ENCODE data around the gene ESYT1. TPM values are rescaled to one million over a fixed set of nuclear protein-coding genes. Genes with fewer than 3 reads are reported as not detected.

Gene ESYT1
- total RNA-seq, 2 donors from 2014 or later = 97.0 to 118 TPM

DNA sequence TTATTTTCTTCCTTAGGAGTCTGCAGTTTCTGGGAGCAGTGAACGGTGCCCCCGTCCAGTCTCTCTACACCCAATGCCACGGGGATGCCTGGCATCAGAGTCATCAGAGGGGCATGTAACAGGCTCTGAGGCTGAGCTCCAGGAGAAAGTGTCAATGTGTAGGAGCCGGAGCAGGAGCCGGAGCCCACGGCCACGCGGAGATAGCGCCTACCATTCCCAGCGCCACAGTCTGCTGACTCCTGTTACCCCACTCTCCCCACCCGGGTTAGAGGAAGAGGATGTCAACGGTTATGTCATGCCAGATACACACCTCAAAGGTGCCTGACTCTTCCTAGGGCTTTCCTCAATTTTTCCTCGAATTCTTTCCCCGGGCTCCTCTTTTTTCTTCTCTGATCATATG, 27.0 kb upstream of the ESYT1 start:
- no peaks in the 10 kb centered on the region for H3K9me3 ChIP-seq (ENCODE audit: control insufficient read depth, low read length)
- no peaks in the 10 kb centered on the region for H3K27me3 Mint-ChIP-seq (ENCODE audit: insufficient read depth)
- no peak overlapping the region for H3K4me3 ChIP-seq (ENCODE audit: low read length)
- peaks cover 52% of the 10 kb centered on the region for H3K36me3 Mint-ChIP-seq (ENCODE audit: low read depth)
- no peak overlapping the region for H3K4me3 Mint-ChIP-seq
- no peaks in the 10 kb centered on the region for H3K27me3 ChIP-seq (ENCODE audit: control insufficient read depth, insufficient read depth, low read length, poor library complexity, severe bottlenecking)
- H3K9me3 Mint-ChIP-seq = no peaks in the 10 kb centered on the region
- H3K27ac Mint-ChIP-seq = no peak overlapping the region
- DNase-seq = no peak
- H3K27ac ChIP-seq (ENCODE audit: low read depth, low read length) = no peak overlapping the region
- TF ChIP-seq, protein P1, sequence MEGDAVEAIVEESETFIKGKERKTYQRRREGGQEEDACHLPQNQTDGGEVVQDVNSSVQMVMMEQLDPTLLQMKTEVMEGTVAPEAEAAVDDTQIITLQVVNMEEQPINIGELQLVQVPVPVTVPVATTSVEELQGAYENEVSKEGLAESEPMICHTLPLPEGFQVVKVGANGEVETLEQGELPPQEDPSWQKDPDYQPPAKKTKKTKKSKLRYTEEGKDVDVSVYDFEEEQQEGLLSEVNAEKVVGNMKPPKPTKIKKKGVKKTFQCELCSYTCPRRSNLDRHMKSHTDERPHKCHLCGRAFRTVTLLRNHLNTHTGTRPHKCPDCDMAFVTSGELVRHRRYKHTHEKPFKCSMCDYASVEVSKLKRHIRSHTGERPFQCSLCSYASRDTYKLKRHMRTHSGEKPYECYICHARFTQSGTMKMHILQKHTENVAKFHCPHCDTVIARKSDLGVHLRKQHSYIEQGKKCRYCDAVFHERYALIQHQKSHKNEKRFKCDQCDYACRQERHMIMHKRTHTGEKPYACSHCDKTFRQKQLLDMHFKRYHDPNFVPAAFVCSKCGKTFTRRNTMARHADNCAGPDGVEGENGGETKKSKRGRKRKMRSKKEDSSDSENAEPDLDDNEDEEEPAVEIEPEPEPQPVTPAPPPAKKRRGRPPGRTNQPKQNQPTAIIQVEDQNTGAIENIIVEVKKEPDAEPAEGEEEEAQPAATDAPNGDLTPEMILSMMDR (conservative IDR thresholded peaks at IDR 0.05) = no peak
- no peaks in the 10 kb centered on the region for H3K4me1 ChIP-seq (ENCODE audit: control insufficient read depth, insufficient read depth, low read length)
- H3K4me1 Mint-ChIP-seq = peaks cover 12% of the 10 kb centered on the region
- WGBS, 2 experiments (ENCODE audit: insufficient coverage in 1 of 2, insufficient read length in 1 of 2) = 93 to 95% methylated on average over 10 to 14 of the region's 14 CpGs
- peaks cover 17% of the 10 kb centered on the region for H3K36me3 ChIP-seq (ENCODE audit: control insufficient read depth, insufficient read depth, low read length)
- H3K9ac ChIP-seq (ENCODE audit: extremely low read depth, low read length, poor library complexity, severe bottlenecking) = no peak overlapping the region

DNA sequence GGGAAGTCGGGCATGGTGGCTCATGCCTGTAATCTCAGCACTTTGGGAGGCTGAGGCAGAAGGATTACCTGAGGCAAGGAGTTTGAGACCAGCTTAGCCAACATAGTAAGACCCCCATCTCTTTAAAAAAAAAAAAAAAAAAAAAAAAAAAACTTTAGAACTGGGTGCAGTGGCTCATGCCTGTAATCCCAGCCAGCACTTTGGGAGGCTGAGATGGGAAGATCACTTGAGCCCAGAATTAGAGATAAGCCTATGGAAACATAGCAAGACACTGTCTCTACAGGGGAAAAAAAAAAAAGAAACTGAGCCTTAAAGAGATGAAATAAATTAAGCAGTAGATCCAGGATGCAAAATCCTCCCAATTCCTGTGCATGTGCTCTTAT, 25.4 kb upstream of the ESYT1 start:
- TF ChIP-seq, protein P1 (conservative IDR thresholded peaks at IDR 0.05) = no peak
- Mint-ChIP-seq H3K4me3 (peak overlapping the region; percentile 99), H3K36me3 (ENCODE audit: low read depth) (peaks cover 52% of the 10 kb centered on the region), H3K9me3 (no peaks in the 10 kb centered on the region), H3K27me3 (ENCODE audit: insufficient read depth) (no peaks in the 10 kb centered on the region), H3K27ac (no peak overlapping the region), H3K4me1 (peaks cover 22% of the 10 kb centered on the region)
- no peaks in the 10 kb centered on the region for H3K9me3 ChIP-seq (ENCODE audit: control insufficient read depth, low read length)
- 100% methylated on average over 1 of the region's 1 CpG; no CpG with 5 or more reads in 1 of the 2 experiments for WGBS, 2 experiments (ENCODE audit: insufficient coverage in 1 of 2, insufficient read length in 1 of 2)
- H3K4me1 ChIP-seq (ENCODE audit: control insufficient read depth, insufficient read depth, low read length) = no peaks in the 10 kb centered on the region
- DNase-seq = no peak
- H3K36me3 ChIP-seq (ENCODE audit: control insufficient read depth, insufficient read depth, low read length) = peaks cover 28% of the 10 kb centered on the region
- no peak overlapping the region for H3K9ac ChIP-seq (ENCODE audit: extremely low read depth, low read length, poor library complexity, severe bottlenecking)
- no peak overlapping the region for H3K27ac ChIP-seq (ENCODE audit: low read depth, low read length)
- no peaks in the 10 kb centered on the region for H3K27me3 ChIP-seq (ENCODE audit: control insufficient read depth, insufficient read depth, low read length, poor library complexity, severe bottlenecking)
- H3K4me3 ChIP-seq (ENCODE audit: low read length) = no peak overlapping the region

DNA sequence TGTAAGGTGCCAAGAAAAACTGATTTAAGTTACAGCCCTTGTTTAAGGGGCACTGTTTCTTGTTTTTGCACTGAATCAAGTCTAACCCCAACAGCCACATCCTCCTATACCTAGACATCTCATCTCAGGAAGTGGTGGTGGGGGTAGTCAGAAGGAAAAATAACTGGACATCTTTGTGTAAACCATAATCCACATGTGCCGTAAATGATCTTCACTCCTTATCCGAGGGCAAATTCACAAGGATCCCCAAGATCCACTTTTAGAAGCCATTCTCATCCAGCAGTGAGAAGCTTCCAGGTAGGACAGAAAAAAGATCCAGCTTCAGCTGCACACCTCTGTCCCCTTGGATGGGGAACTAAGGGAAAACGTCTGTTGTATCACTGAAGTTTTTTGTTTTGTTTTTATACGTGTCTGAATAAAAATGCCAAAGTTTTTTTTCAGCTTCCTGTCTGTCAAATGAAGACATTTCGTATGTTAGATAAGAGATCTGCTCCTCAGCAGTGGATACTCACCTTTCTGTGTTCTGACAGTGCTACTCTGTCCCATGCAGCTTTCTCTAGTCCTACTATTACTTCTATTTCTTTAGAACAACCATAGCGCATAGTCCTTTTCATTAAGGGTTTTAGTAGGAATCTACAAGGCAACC, 24.9 kb upstream of the ESYT1 start:
- Histone ChIP-seq H3K4me3 (ENCODE audit: low read length) (peak overlapping the region; percentile 91), H3K27me3 (ENCODE audit: control insufficient read depth, insufficient read depth, low read length, poor library complexity, severe bottlenecking) (no peaks in the 10 kb centered on the region), H3K4me1 (ENCODE audit: control insufficient read depth, insufficient read depth, low read length) (no peaks in the 10 kb centered on the region), H3K9ac (ENCODE audit: extremely low read depth, low read length, poor library complexity, severe bottlenecking) (peak overlapping the region; percentile 69), H3K9me3 (ENCODE audit: control insufficient read depth, low read length) (no peaks in the 10 kb centered on the region), H3K36me3 (ENCODE audit: control insufficient read depth, insufficient read depth, low read length) (peaks cover 33% of the 10 kb centered on the region), H3K27ac (ENCODE audit: low read depth, low read length) (no peak overlapping the region)
- no peak for DNase-seq
- 93 to 94% methylated on average over 4 to 6 of the region's 6 CpGs for WGBS, 2 experiments (ENCODE audit: insufficient coverage in 1 of 2, insufficient read length in 1 of 2)
- H3K27me3 Mint-ChIP-seq (ENCODE audit: insufficient read depth) = no peaks in the 10 kb centered on the region
- no peaks in the 10 kb centered on the region for H3K9me3 Mint-ChIP-seq
- peaks cover 52% of the 10 kb centered on the region for H3K36me3 Mint-ChIP-seq (ENCODE audit: low read depth)
- TF ChIP-seq, protein P1 (conservative IDR thresholded peaks at IDR 0.05) = no peak
- peaks cover 22% of the 10 kb centered on the region for H3K4me1 Mint-ChIP-seq
- H3K4me3 Mint-ChIP-seq = peak overlapping the region; percentile 99
- no peak overlapping the region for H3K27ac Mint-ChIP-seq

Measured in endodermal cell (in vitro differentiated cells).